SK-N-MC (cell line): Measurements from ENCODE around the gene IFNLR1.

Experiments used
- EZH2 ChIP-seq: fragments of 200-600 bp; sonication (generic); IDR thresholded peaks from one replicate; pipeline ENCODE4 v1.6.1; 2017; ENCODE audit warnings: antibody characterized with exemption
- FOXP2 ChIP-seq: optimal IDR thresholded peaks from 2 replicates; pipeline ENCODE3; 2011; ENCODE audit warnings: mild to moderate bottlenecking, moderate library complexity; ENCODE audit not compliant: insufficient read depth; ENCODE audit errors: extremely low read length, control extremely low read depth
- POLR2AphosphoS5 ChIP-seq: IDR thresholded peaks from 2 replicates; pipeline ENCODE4 v1.6.1; 2012; ENCODE audit warnings: mild to moderate bottlenecking, low read depth, low read length, borderline replicate concordance

DNA sequence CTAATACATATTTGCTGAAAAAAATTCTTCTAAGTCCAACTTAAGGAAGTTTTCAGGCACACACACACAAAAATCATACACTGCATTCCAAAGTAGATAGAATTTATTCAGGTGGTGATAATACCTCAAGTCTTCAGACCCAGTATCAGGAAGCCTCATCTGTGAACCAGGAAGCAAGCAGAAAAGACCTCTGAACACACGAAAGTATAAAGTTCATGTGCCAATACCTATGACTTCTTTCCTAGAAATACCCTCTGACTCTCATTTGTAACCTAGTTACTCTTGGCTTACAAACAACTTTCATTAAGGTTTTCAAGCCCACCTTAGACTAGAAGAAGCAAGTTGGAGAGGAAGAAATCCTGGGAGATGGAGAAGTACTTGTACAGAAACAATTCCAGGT is 35.7 kb upstream of the IFNLR1 start:
- TF ChIP-seq POLR2AphosphoS5 (no peak), EZH2 (no peak), FOXP2 (no peak)
